Stimulated activated CD8-positive, alpha-beta memory T cell treated with anti-CD3 and anti-CD28 coated beads, Interleukin-7, amount 100 ng/mL, for 4 hours (primary cell): ENCODE measurements around the gene GRIK4.
A peak's percentile ranks its signal among the peaks of the same experiment; 100 is the strongest.

Experiments
- DNase-seq, 2 donors: peaks; one replicate each; pipeline ENCODE4 v3.0.0-alpha.2; 2020; ENCODE audit warnings: low read depth in 2 of 2

Gene GRIK4

GRCh38 chr11:120547811-120548681 lies 36.5 kb downstream of the GRIK4 start:
- no peak for DNase-seq

- no peak for DNase-seq
Observed at GRCh38 chr11:120548682-120549209, 37.2 kb downstream of the GRIK4 start.

- DNase-seq: no peak
Observed at GRCh38 chr11:120549346-120549745, 37.8 kb downstream of the GRIK4 start.

GRCh38 chr11:120550007-120550406 lies 38.5 kb downstream of the GRIK4 start:
- DNase-seq: no peak

- no peak for DNase-seq
Observed at GRCh38 chr11:120551191-120551590, 39.6 kb downstream of the GRIK4 start.

GRCh38 chr11:120554766-120555432 lies 43.4 kb downstream of the GRIK4 start:
- no peak for DNase-seq

GRCh38 chr11:120555433-120555773 lies 43.9 kb downstream of the GRIK4 start:
- DNase-seq: no peak

- DNase-seq: no peak
Observed at GRCh38 chr11:120556797-120557196, 45.2 kb downstream of the GRIK4 start.

- no peak for DNase-seq
Observed at GRCh38 chr11:120558744-120559431, 47.3 kb downstream of the GRIK4 start.

- no peak for DNase-seq
Observed at GRCh38 chr11:120561286-120561685, 49.7 kb downstream of the GRIK4 start.

- DNase-seq: no peak
Observed at GRCh38 chr11:120562806-120563425, 51.4 kb downstream of the GRIK4 start.

- no peak for DNase-seq
Observed at GRCh38 chr11:120563703-120564572, 52.4 kb downstream of the GRIK4 start.

- DNase-seq: peak in 1 of 2 donors; percentile 9
Observed at GRCh38 chr11:120564573-120565311, 53.2 kb downstream of the GRIK4 start.

GRCh38 chr11:120565466-120566155 lies 54.1 kb downstream of the GRIK4 start:
- DNase-seq: no peak

GRCh38 chr11:120566176-120566575 lies 54.6 kb downstream of the GRIK4 start:
- DNase-seq: no peak

GRCh38 chr11:120568572-120569307 lies 57.2 kb downstream of the GRIK4 start:
- no peak for DNase-seq

GRCh38 chr11:120569861-120570260 lies 58.3 kb downstream of the GRIK4 start:
- DNase-seq: no peak

GRCh38 chr11:120571476-120571875 lies 59.9 kb downstream of the GRIK4 start:
- DNase-seq: no peak
